ENCODE measurements around the gene GOLGA6L10.
"Not testable (repeated sequence)": the region's sequence is repeated elsewhere in the genome, so short reads cannot be mapped to it uniquely, and the experiment has no call there.

Gene GOLGA6L10

GRCh38 chr15:82349375-82349774, at the start of gene GOLGA6L10:
Gene GOLGA6L10 (minus strand): TSS chr15:82349475. CDS start chr15:82349375, 100 bp downstream.
- not testable (repeated sequence) for DNase-seq

GRCh38 chr15:82398785-82399184, 49.5 kb upstream of the GOLGA6L10 start:
- no peak for DNase-seq

- no peak for DNase-seq
Measured at GRCh38 chr15:82397817-82398216, 48.5 kb upstream of the GOLGA6L10 start.

- not testable (repeated sequence) for DNase-seq
Measured at GRCh38 chr15:82395788-82396187, 46.5 kb upstream of the GOLGA6L10 start.

GRCh38 chr15:82393671-82394070, 44.4 kb upstream of the GOLGA6L10 start:
- no peak for DNase-seq

- DNase-seq = not testable (repeated sequence)
Measured at GRCh38 chr15:82392077-82392476, 42.8 kb upstream of the GOLGA6L10 start.

GRCh38 chr15:82390152-82390551, 40.9 kb upstream of the GOLGA6L10 start:
- not testable (repeated sequence) for DNase-seq

GRCh38 chr15:82387209-82387608, 37.9 kb upstream of the GOLGA6L10 start:
- DNase-seq = not testable (repeated sequence)

- DNase-seq = not testable (repeated sequence)
Measured at GRCh38 chr15:82381330-82381955, 32.2 kb upstream of the GOLGA6L10 start.

GRCh38 chr15:82379552-82379951, 30.3 kb upstream of the GOLGA6L10 start:
- DNase-seq = not testable (repeated sequence)

GRCh38 chr15:82373661-82374060, 24.4 kb upstream of the GOLGA6L10 start:
- not testable (repeated sequence) for DNase-seq

- no peak for DNase-seq
Measured at GRCh38 chr15:82371656-82372055, 22.4 kb upstream of the GOLGA6L10 start.

- not testable (repeated sequence) for DNase-seq
Measured at GRCh38 chr15:82367790-82368189, 18.5 kb upstream of the GOLGA6L10 start.

GRCh38 chr15:82365692-82366323, 16.5 kb upstream of the GOLGA6L10 start:
- not testable (repeated sequence) for DNase-seq

GRCh38 chr15:82364548-82364947, 15.3 kb upstream of the GOLGA6L10 start:
- DNase-seq = not testable (repeated sequence)

- DNase-seq = not testable (repeated sequence)
Measured at GRCh38 chr15:82362790-82363189, 13.5 kb upstream of the GOLGA6L10 start.

GRCh38 chr15:82360618-82361017, 11.3 kb upstream of the GOLGA6L10 start:
- not testable (repeated sequence) for DNase-seq

GRCh38 chr15:82355055-82355454, 5.8 kb upstream of the GOLGA6L10 start:
- not testable (repeated sequence) for DNase-seq

- not testable (repeated sequence) for DNase-seq
Measured at GRCh38 chr15:82354546-82354945, 5.3 kb upstream of the GOLGA6L10 start.

GRCh38 chr15:82347645-82348044, 1.6 kb downstream of the GOLGA6L10 start:
- DNase-seq = not testable (repeated sequence)

GRCh38 chr15:82345176-82345575, 4.1 kb downstream of the GOLGA6L10 start:
- not testable (repeated sequence) for DNase-seq

- not testable (repeated sequence) for DNase-seq
Measured at GRCh38 chr15:82344421-82344820, 4.9 kb downstream of the GOLGA6L10 start.

- not testable (repeated sequence) for DNase-seq
Measured at GRCh38 chr15:82343851-82344250, 5.4 kb downstream of the GOLGA6L10 start.

Data from T1000 (cell line).